Muscle of leg (tissue), 11 donors: Measurements from ENCODE around the gene MROH8. TPM values are rescaled to one million over a fixed set of nuclear protein-coding genes. Genes with fewer than 3 reads are reported as not detected.

Experiments
- DNase-seq: peaks from one replicate; pipeline ENCODE4 v3.0.0; 2013
- H3K27ac ChIP-seq: one replicate; pipeline ENCODE4 v1.5.1; 2013; ENCODE audit warnings: mild to moderate bottlenecking, low read length, control low read depth
- H3K27me3 ChIP-seq: one replicate; pipeline ENCODE4 v1.6.1; 2013; ENCODE audit warnings: low read length; ENCODE audit not compliant: control insufficient read depth, insufficient read depth
- H3K36me3 ChIP-seq: one replicate; pipeline ENCODE4 v1.6.1; 2013; ENCODE audit warnings: low read length; ENCODE audit not compliant: control insufficient read depth, insufficient read depth
- H3K4me1 ChIP-seq: one replicate; pipeline ENCODE4 v1.6.1; 2013; ENCODE audit warnings: low read length; ENCODE audit not compliant: control insufficient read depth, insufficient read depth
- H3K4me3 ChIP-seq: one replicate; pipeline ENCODE4 v1.5.1; 2013; ENCODE audit warnings: low read length, control low read depth
- H3K9me3 ChIP-seq: replicated peaks from 2 replicates; pipeline ENCODE4 v1.6.1; 2013; ENCODE audit warnings: low read depth, low read length; ENCODE audit not compliant: control insufficient read depth
- WGBS: methylation state at CpG from one replicate; pipeline ENCODE4 v1.1.5; 2013; ENCODE audit warnings: missing lambda C conversion rate; ENCODE audit not compliant: insufficient coverage; 5-methylcytosine and 5-hydroxymethylcytosine counted together
- polyA plus RNA-seq, 8 donors: library from polyadenylated mRNA; unstranded; fragments of 120-200 nt; gene quantifications; one replicate each; pipeline versions ENCODE4 v1.2.1 to v1.2.3, GENCODE V29; 2013; ENCODE audit warnings: inconsistent platforms in 1 of 8, low replicate concordance in 1 of 8; ENCODE audit not compliant: insufficient read length in 8 of 8, insufficient read depth in 1 of 8
- total RNA-seq: library from RNA; stranded (reverse); fragments of 120-200 nt; gene quantifications from one replicate; pipeline ENCODE4 v1.2.4, GENCODE V29; 2013

The MROH8 gene
- total and polyA plus RNA-seq, 9 donors: 3.7 to 5.7 (median 4.5) TPM

DNA sequence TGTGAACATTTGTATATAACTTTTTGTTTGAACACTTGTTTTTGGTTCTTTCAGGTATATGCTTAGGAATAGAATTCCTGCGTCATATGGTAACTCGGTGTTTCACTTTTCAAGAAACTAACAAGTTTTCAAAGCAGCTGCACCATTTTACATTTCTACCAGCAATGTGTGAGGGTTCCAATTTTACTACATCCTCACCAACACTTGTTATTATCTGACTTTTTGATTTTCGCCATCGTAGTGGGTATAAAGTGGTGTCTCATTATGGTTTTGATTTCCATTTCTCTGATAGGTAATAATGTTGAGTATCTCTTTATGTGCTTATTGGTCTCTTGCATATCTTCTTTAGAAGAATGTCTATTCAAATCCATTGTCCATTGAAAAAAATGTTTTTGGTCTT is 39.6 kb upstream of the MROH8 start:
- Histone ChIP-seq H3K27me3 (no peaks in the 10 kb centered on the region), H3K36me3 (peaks cover 36% of the 10 kb centered on the region), H3K9me3 (no peaks in the 10 kb centered on the region), H3K4me3 (no peak overlapping the region), H3K27ac (no peak overlapping the region), H3K4me1 (peaks cover 9% of the 10 kb centered on the region)
- DNase-seq: no peak
- WGBS: no CpG with 5 or more reads among the region's 4 CpGs

DNA sequence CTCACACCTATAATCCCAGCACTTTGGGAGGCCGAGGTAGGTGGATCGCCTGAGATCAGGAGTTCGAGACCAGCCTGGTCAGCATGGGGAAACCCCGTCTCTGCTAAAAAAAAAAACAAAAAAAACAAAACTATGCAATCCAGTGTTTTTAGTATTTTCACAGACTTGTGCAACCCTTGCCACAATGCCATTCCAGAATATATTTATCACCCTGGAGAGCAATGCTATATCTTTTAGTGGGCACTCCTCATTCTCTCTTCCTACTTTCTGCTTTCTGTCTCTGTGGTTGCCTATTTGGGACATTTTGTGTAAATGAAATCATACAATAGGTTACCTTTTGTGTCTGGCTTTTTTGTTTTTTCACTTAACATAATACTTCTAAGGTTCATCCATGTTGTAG is 39.1 kb upstream of the MROH8 start:
- H3K27ac ChIP-seq: no peak overlapping the region
- peaks cover 35% of the 10 kb centered on the region for H3K36me3 ChIP-seq
- H3K4me1 ChIP-seq: peaks cover 7% of the 10 kb centered on the region
- no peak overlapping the region for H3K4me3 ChIP-seq
- H3K27me3 ChIP-seq: no peaks in the 10 kb centered on the region
- WGBS: 100% methylated on average over 3 of the region's 4 CpGs
- no peaks in the 10 kb centered on the region for H3K9me3 ChIP-seq
- DNase-seq: no peak

- no CpG with 5 or more reads among the region's 6 CpGs for WGBS
- Histone ChIP-seq H3K4me3 (no peak overlapping the region), H3K27ac (no peak overlapping the region), H3K9me3 (no peaks in the 10 kb centered on the region), H3K4me1 (no peaks in the 10 kb centered on the region), H3K36me3 (peaks cover 53% of the 10 kb centered on the region), H3K27me3 (no peaks in the 10 kb centered on the region)
- no peak for DNase-seq
Observed at GRCh38 chr20:37209661-37210314, 30.4 kb upstream of the MROH8 start.

- no peaks in the 10 kb centered on the region for H3K4me1 ChIP-seq
- H3K9me3 ChIP-seq: no peaks in the 10 kb centered on the region
- no peak overlapping the region for H3K27ac ChIP-seq
- no peaks in the 10 kb centered on the region for H3K27me3 ChIP-seq
- H3K4me3 ChIP-seq: no peak overlapping the region
- peaks cover 57% of the 10 kb centered on the region for H3K36me3 ChIP-seq
- WGBS: 90% methylated on average over 2 of the region's 3 CpGs
- no peak for DNase-seq
Observed at GRCh38 chr20:37209193-37209592, 29.8 kb upstream of the MROH8 start.

DNA sequence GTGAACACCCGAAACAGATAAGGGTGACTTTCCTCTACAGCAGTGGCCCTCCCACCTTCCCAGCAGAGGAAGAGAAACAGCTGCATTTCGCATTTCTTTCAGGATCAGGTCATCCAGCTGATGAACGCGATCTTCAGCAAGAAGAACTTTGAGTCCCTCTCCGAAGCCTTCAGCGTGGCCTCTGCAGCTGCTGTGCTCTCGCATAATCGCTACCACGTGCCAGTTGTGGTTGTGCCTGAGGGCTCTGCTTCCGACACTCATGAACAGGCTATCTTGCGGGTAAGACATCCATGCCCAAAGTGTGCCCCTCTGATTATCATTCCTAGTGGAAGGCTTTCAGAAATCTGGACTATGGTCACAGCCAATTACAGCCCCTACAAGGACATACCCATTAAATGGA is 27.8 kb upstream of the MROH8 start:
- Histone ChIP-seq H3K9me3 (no peaks in the 10 kb centered on the region), H3K27ac (no peak overlapping the region), H3K36me3 (peaks cover 61% of the 10 kb centered on the region), H3K27me3 (no peaks in the 10 kb centered on the region), H3K4me3 (no peak overlapping the region), H3K4me1 (no peaks in the 10 kb centered on the region)
- DNase-seq: no peak
- WGBS: 83% methylated on average over 11 of the region's 11 CpGs

DNA sequence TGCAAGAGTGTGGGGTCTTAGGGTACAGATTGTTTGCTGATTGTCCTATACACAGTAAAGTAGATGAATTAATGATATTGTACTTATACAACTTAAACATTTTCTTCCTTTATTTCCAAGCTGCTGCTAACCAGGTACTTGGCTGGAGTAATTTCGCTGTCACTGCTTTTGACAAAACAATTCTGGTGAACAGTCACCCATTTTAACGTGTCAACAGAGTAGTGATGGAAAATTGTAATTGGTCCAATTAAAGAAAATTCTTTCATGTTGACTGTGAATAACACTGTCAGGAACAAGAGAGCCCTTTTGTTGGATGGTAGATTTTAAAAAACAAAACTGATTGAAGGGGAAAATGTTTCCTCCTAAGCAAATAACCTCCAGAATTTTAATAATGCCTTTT is 26.4 kb upstream of the MROH8 start:
- peaks cover 60% of the 10 kb centered on the region for H3K36me3 ChIP-seq
- no peak for DNase-seq
- no peak overlapping the region for H3K27ac ChIP-seq
- H3K9me3 ChIP-seq: no peaks in the 10 kb centered on the region
- no peaks in the 10 kb centered on the region for H3K27me3 ChIP-seq
- H3K4me1 ChIP-seq: no peaks in the 10 kb centered on the region
- WGBS: no CpG with 5 or more reads among the region's 2 CpGs
- H3K4me3 ChIP-seq: no peak overlapping the region

- WGBS: 100% methylated on average over 2 of the region's 6 CpGs
- no peak overlapping the region for H3K27ac ChIP-seq
- H3K36me3 ChIP-seq: peaks cover 62% of the 10 kb centered on the region
- H3K4me1 ChIP-seq: no peaks in the 10 kb centered on the region
- H3K4me3 ChIP-seq: no peak overlapping the region
- DNase-seq: no peak
- no peaks in the 10 kb centered on the region for H3K27me3 ChIP-seq
- H3K9me3 ChIP-seq: no peaks in the 10 kb centered on the region
Observed at GRCh38 chr20:37205130-37205529, 25.8 kb upstream of the MROH8 start.

DNA sequence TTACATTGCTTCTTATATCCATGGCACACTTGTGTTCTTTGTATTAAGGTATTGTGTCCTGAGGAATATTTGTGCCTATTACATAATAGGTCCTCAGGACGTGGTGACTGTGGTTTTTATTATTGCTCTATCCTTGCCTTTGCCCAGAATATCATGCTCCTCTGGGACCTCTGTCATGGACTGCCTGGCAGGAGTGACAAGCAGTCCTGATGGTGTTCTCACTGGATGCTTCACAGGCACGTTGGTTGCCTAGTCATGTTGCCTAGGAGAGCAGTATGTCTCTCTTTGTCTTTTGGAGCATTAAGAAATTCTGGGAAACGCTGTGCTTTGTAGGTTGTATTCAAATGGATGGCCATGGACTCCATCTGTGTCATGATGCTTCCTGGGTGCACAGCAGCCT is 24.7 kb upstream of the MROH8 start:
- DNase-seq: no peak
- no peak overlapping the region for H3K4me3 ChIP-seq
- H3K27me3 ChIP-seq: no peaks in the 10 kb centered on the region
- H3K27ac ChIP-seq: no peak overlapping the region
- WGBS: 53% methylated on average over 3 of the region's 3 CpGs
- no peaks in the 10 kb centered on the region for H3K9me3 ChIP-seq
- peaks cover 5% of the 10 kb centered on the region for H3K4me1 ChIP-seq
- H3K36me3 ChIP-seq: peaks cover 65% of the 10 kb centered on the region

DNA sequence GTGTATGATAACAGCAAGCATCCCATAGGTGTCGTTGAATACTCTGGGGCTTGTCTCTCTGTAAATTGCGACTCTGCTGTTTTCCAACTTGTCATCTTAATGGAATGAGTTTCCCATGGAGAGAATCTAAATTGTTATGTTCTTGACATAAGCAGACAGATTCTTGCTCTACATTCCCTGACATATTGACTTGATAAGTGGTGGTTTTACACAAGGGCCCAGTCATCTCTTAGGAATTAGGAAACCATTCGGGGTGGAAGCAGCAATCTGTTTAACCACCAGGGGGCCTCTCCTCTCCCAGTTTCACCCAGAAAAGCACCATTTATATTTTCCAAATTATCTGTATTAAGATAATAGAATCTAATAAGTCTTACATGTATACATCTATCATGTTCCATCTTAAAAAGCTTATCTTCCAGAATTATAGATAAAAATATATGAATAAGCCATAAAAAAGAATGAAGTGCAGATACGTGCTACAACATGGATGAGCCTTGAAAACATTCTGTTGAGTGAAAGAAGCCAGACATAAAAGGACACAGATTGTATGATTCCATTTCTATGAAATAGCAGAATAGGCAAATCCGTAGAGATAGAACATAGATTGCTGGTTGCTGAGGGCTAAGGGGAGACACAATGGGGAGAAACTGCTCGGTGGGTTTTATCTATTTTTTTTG is 23.1 kb upstream of the MROH8 start:
- no peak overlapping the region for H3K4me3 ChIP-seq
- 92% methylated on average over 2 of the region's 6 CpGs for WGBS
- H3K4me1 ChIP-seq: peaks cover 8% of the 10 kb centered on the region
- peaks cover 67% of the 10 kb centered on the region for H3K36me3 ChIP-seq
- DNase-seq: peak; percentile 33
- no peaks in the 10 kb centered on the region for H3K9me3 ChIP-seq
- H3K27ac ChIP-seq: no peak overlapping the region
- no peaks in the 10 kb centered on the region for H3K27me3 ChIP-seq

DNA sequence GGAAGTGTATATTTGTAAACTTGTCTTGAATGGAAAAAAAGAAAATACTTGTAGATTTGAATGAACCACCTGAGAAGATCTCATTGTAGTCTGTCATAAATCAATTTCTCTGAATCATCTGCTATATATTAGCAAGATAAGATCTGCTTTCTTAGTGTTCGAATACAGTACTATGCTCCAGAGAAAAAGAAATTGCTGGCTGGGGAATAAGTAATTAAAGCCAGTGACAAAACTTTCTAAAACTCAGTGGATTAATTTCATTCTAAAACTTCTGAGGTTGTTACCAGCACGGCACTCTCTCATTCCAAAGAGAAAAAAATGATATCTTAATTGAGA is 22.4 kb upstream of the MROH8 start:
- Histone ChIP-seq H3K9me3 (no peaks in the 10 kb centered on the region), H3K27ac (peak overlapping the region; percentile 7), H3K4me3 (no peak overlapping the region), H3K36me3 (peaks cover 69% of the 10 kb centered on the region), H3K27me3 (no peaks in the 10 kb centered on the region), H3K4me1 (peaks cover 8% of the 10 kb centered on the region)
- DNase-seq: no peak
- WGBS: no CpG with 5 or more reads among the region's 2 CpGs
